Measurements from ENCODE around the gene LNX2.

DNA sequence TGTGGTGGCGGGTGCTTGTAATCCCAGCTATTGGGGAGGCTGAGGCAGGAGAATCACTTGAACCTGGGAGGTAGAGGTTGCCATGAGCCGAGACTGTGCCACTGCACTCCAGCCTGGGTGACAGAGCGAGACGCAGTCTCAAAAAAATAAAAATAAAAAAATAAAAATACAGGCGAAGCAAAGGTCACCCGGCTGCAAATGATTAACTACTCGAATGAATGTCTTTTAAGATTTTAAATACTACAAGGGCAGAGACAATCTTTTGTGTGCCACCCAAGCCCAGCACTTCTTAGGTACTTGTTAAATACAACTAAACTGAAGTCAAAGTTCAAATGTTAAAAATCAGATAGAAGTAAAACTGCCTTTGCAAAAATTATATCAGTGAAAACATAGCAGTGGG lies 6.7 kb downstream of the LNX2 start:
- TF ChIP-seq EZH2 (IDR thresholded peaks at IDR 0.05; ENCODE audit: borderline replicate concordance, insufficient read depth, low read depth, low read length, poor library complexity, severe bottlenecking) = no peak
- TF ChIP-seq, protein P1, sequence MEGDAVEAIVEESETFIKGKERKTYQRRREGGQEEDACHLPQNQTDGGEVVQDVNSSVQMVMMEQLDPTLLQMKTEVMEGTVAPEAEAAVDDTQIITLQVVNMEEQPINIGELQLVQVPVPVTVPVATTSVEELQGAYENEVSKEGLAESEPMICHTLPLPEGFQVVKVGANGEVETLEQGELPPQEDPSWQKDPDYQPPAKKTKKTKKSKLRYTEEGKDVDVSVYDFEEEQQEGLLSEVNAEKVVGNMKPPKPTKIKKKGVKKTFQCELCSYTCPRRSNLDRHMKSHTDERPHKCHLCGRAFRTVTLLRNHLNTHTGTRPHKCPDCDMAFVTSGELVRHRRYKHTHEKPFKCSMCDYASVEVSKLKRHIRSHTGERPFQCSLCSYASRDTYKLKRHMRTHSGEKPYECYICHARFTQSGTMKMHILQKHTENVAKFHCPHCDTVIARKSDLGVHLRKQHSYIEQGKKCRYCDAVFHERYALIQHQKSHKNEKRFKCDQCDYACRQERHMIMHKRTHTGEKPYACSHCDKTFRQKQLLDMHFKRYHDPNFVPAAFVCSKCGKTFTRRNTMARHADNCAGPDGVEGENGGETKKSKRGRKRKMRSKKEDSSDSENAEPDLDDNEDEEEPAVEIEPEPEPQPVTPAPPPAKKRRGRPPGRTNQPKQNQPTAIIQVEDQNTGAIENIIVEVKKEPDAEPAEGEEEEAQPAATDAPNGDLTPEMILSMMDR (IDR thresholded peaks at IDR 0.05) = no peak
